GM18499 (cell line): ENCODE measurements around the gene C14orf119.

Experiments
- ATAC-seq: cut with Tn5 transposase; IDR thresholded peaks from one replicate; pipeline ENCODE4 v1.9.1; 2021; ENCODE audit warnings: moderate number of reproducible peaks; ENCODE audit not compliant: insufficient read depth, unreplicated experiment

Gene C14orf119

GRCh38 chr14:23143911-23144310, 48.6 kb downstream of the C14orf119 start:
- ATAC-seq: no peak

- no peak for ATAC-seq
Observed at GRCh38 chr14:23145794-23146350, 50.6 kb downstream of the C14orf119 start.

- ATAC-seq: no peak
Observed at GRCh38 chr14:23146351-23146910, 51.1 kb downstream of the C14orf119 start.

GRCh38 chr14:23146980-23147379, 51.7 kb downstream of the C14orf119 start:
- no peak for ATAC-seq

GRCh38 chr14:23147676-23148075, 52.4 kb downstream of the C14orf119 start:
- ATAC-seq: no peak

GRCh38 chr14:23148591-23149249, 53.4 kb downstream of the C14orf119 start:
- ATAC-seq: no peak

- no peak for ATAC-seq
Observed at GRCh38 chr14:23149745-23150144, 54.4 kb downstream of the C14orf119 start.
